ENCODE data around the gene IFNGR1. TPM values are rescaled to one million over a fixed set of nuclear protein-coding genes. Genes with fewer than 3 reads are reported as not detected.
"Not testable (repeated sequence)": the region's sequence is repeated elsewhere in the genome, so short reads cannot be mapped to it uniquely, and the experiment has no call there.

Gene IFNGR1
- total and polyA plus RNA-seq, 8 donors, result 14.1 to 65.5 (median 22.6) TPM

GRCh38 chr6:137216106-137216505 is 3.1 kb downstream of the IFNGR1 start:
- ATAC-seq (no peak), FAIRE-seq (no peak), DNase-seq (no peak)
- peak overlapping the region in 1 of 4 donors; percentile 86 for H3K4me3 ChIP-seq
- H3K36me3 ChIP-seq, result no peaks in the 10 kb centered on the region
- peak overlapping the region in 1 of 4 donors; percentile 96 for H3K27ac ChIP-seq
- H3K9me3 ChIP-seq, result no peaks in the 10 kb centered on the region
- peaks cover 13 to 58% (median 43%) of the 10 kb centered on the region in 3 donors for H3K4me1 ChIP-seq
- TF ChIP-seq, protein P1, sequence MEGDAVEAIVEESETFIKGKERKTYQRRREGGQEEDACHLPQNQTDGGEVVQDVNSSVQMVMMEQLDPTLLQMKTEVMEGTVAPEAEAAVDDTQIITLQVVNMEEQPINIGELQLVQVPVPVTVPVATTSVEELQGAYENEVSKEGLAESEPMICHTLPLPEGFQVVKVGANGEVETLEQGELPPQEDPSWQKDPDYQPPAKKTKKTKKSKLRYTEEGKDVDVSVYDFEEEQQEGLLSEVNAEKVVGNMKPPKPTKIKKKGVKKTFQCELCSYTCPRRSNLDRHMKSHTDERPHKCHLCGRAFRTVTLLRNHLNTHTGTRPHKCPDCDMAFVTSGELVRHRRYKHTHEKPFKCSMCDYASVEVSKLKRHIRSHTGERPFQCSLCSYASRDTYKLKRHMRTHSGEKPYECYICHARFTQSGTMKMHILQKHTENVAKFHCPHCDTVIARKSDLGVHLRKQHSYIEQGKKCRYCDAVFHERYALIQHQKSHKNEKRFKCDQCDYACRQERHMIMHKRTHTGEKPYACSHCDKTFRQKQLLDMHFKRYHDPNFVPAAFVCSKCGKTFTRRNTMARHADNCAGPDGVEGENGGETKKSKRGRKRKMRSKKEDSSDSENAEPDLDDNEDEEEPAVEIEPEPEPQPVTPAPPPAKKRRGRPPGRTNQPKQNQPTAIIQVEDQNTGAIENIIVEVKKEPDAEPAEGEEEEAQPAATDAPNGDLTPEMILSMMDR (IDR thresholded peaks at IDR 0.05), result no peak
- intact Hi-C loops (cut with DNase I), result no loop called here
- no peaks in the 10 kb centered on the region for H3K27me3 ChIP-seq

GRCh38 chr6:137215630-137216029 is 3.6 kb downstream of the IFNGR1 start:
- H3K4me3 ChIP-seq, result peak overlapping the region in 1 of 4 donors; percentile 86
- H3K27me3 ChIP-seq; ATAC-seq; H3K36me3 ChIP-seq; DNase-seq; H3K9me3 ChIP-seq; intact Hi-C loops (cut with DNase I); FAIRE-seq: not testable (repeated sequence)
- H3K4me1 ChIP-seq, result peaks cover 16 to 63% (median 48%) of the 10 kb centered on the region in 3 donors
- H3K27ac ChIP-seq, result peak overlapping the region in 1 of 4 donors; percentile 96
- 93 to 96% methylated on average over 3 of the region's 3 CpGs for WGBS, 2 donors

DNA sequence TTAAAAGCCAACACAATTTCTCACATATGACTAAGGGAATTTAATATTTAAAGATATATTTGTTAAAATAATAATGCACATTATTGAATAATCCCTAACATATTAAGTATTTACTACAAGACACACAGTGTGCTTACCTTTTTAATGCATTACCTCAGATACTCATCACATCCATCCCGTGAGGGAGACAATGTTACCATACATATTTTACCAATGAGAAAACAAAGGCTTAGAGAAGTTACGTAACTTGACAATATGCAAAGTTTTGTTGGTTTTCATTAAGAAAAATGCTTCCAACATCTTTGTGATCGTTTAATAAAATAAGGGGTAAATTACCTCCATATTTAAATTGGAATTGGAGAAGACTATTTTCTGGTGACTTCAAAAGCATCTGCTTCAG is 4.3 kb downstream of the IFNGR1 start:
- Histone ChIP-seq H3K4me1 (peaks cover 21 to 65% (median 50%) of the 10 kb centered on the region in 3 donors), H3K36me3 (no peaks in the 10 kb centered on the region), H3K9me3 (no peaks in the 10 kb centered on the region), H3K27me3 (no peaks in the 10 kb centered on the region), H3K4me3 (no peak overlapping the region), H3K27ac (no peak overlapping the region)
- TF ChIP-seq, protein P1 (IDR thresholded peaks at IDR 0.05), result no peak
- intact Hi-C loops (cut with DNase I), result no loop called here
- FAIRE-seq, result no peak
- 88 to 95% methylated on average over 3 of the region's 3 CpGs for WGBS, 2 donors
- DNase-seq, result no peak
- no peak for ATAC-seq

GRCh38 chr6:137213813-137214212 is 5.4 kb downstream of the IFNGR1 start:
- ATAC-seq, result no peak
- H3K4me3 ChIP-seq, result no peak overlapping the region
- WGBS, 2 donors, result 67 to 84% methylated on average over 2 of the region's 2 CpGs
- intact Hi-C loops (cut with DNase I), result no loop called here
- H3K9me3 ChIP-seq, result no peaks in the 10 kb centered on the region
- no peak for FAIRE-seq
- no peaks in the 10 kb centered on the region for H3K27me3 ChIP-seq
- no peak overlapping the region for H3K27ac ChIP-seq
- TF ChIP-seq, protein P1 (IDR thresholded peaks at IDR 0.05), result no peak
- H3K36me3 ChIP-seq, result no peaks in the 10 kb centered on the region
- H3K4me1 ChIP-seq, result peaks cover 21 to 60% (median 46%) of the 10 kb centered on the region in 3 donors
- DNase-seq, result no peak

GRCh38 chr6:137213331-137213740 is 5.8 kb downstream of the IFNGR1 start:
- Histone ChIP-seq H3K4me3 (no peak overlapping the region), H3K4me1 (peaks cover 21 to 60% (median 46%) of the 10 kb centered on the region in 3 donors), H3K27me3 (no peaks in the 10 kb centered on the region), H3K27ac (no peak overlapping the region), H3K36me3 (no peaks in the 10 kb centered on the region), H3K9me3 (no peaks in the 10 kb centered on the region)
- WGBS, 2 donors, result 31 to 33% methylated on average over 4 of the region's 4 CpGs
- ATAC-seq, result no peak
- intact Hi-C loops (cut with DNase I), result no loop called here
- no peak for DNase-seq
- TF ChIP-seq, protein P1 (IDR thresholded peaks at IDR 0.05), result no peak
- no peak for FAIRE-seq
